HG03280 (cell line): ENCODE measurements around the gene GATA3.

ENCODE experiments used
- ATAC-seq: cut with Tn5 transposase; IDR thresholded peaks from one replicate; pipeline ENCODE4 v1.9.1; 2021; ENCODE audit warnings: mild to moderate bottlenecking, moderate library complexity; ENCODE audit not compliant: unreplicated experiment

Gene GATA3

GRCh38 chr10:8037941-8038894 is 16.3 kb upstream of the GATA3 start:
- no peak for ATAC-seq

- ATAC-seq, result no peak
These were observed 15.1 kb upstream of the GATA3 start for GRCh38 chr10:8039321-8039881.

GRCh38 chr10:8040651-8041050 is 13.8 kb upstream of the GATA3 start:
- ATAC-seq, result no peak

GRCh38 chr10:8041284-8041991 is 13.1 kb upstream of the GATA3 start:
- no peak for ATAC-seq

- ATAC-seq, result no peak
These were observed 12.3 kb upstream of the GATA3 start for GRCh38 chr10:8041992-8042720.

- ATAC-seq, result no peak
These were observed 11.5 kb upstream of the GATA3 start for GRCh38 chr10:8042721-8043568.

GRCh38 chr10:8043569-8044306 is 10.8 kb upstream of the GATA3 start:
- no peak for ATAC-seq

- ATAC-seq, result no peak
These were observed 10.1 kb upstream of the GATA3 start for GRCh38 chr10:8044331-8044907.

- ATAC-seq, result no peak
These were observed 9.4 kb upstream of the GATA3 start for GRCh38 chr10:8044908-8045725.

GRCh38 chr10:8045726-8046494 is 8.6 kb upstream of the GATA3 start:
- no peak for ATAC-seq

GRCh38 chr10:8047452-8048280 is 6.8 kb upstream of the GATA3 start:
- ATAC-seq, result no peak

- ATAC-seq, result no peak
These were observed 6.0 kb upstream of the GATA3 start for GRCh38 chr10:8048281-8049008.

- no peak for ATAC-seq
These were observed 5.2 kb upstream of the GATA3 start for GRCh38 chr10:8049045-8049864.

- no peak for ATAC-seq
These were observed 4.5 kb upstream of the GATA3 start for GRCh38 chr10:8049865-8050555.
